Erythroblast (primary cell): ENCODE results near the gene GFOD1.
A peak's percentile ranks its signal among the peaks of the same experiment; 100 is the strongest.
"Not testable (repeated sequence)": the region's sequence is repeated elsewhere in the genome, so short reads cannot be mapped to it uniquely, and the experiment has no call there.

Experiments used
- DNase-seq, 2 experiments: peaks; one replicate each; lab custom pipeline; 2025; lab: John Stamatoyannopoulos, UW
- GATA1 ChIP-seq: IDR thresholded peaks from 2 replicates; pipeline ENCODE4 v1.6.1; 2011; ENCODE audit warnings: low read depth, mild to moderate bottlenecking, control low read depth, low read length, moderate library complexity
- POLR2A ChIP-seq: IDR thresholded peaks from 2 replicates; pipeline ENCODE4 v1.6.1; 2011; ENCODE audit warnings: mild to moderate bottlenecking, low read length

GFOD1 gene

GRCh38 chr6:13331516-13332348 is 155.7 kb downstream of the GFOD1 start:
- no peak for TF ChIP-seq POLR2A
- no peak for TF ChIP-seq GATA1
- DNase-seq = peak; percentile 34 to 61

GRCh38 chr6:13328875-13329183 is 158.6 kb downstream of the GFOD1 start:
- TF ChIP-seq POLR2A (no peak), GATA1 (no peak)
- no peak for DNase-seq

- peak; percentile 94 for TF ChIP-seq POLR2A
- no peak for TF ChIP-seq GATA1
- DNase-seq = peak; percentile 94 to 97
Observed at GRCh38 chr6:13328076-13328874, 159.1 kb downstream of the GFOD1 start, which contains the start of gene TBC1D7. Gene TBC1D7, minus strand, starts transcription at chr6:13328537. Its CDS starts 1,639 bp downstream, at chr6:13326898.

- TF ChIP-seq GATA1 (no peak), POLR2A (no peak)
- no peak for DNase-seq
Observed at GRCh38 chr6:13327691-13328075, 159.7 kb downstream of the GFOD1 start.

GRCh38 chr6:13326031-13326586 is 161.3 kb downstream of the GFOD1 start:
- not testable (repeated sequence) for DNase-seq

- TF ChIP-seq POLR2A (no peak), GATA1 (no peak)
Observed at GRCh38 chr6:13319891-13320564, 167.4 kb downstream of the GFOD1 start.

GRCh38 chr6:13318821-13319220 is 168.6 kb downstream of the GFOD1 start:
- no peak for DNase-seq
- TF ChIP-seq GATA1 (no peak), POLR2A (no peak)

More at GRCh38 chr6:13319891-13320564, 167.4 kb downstream of the GFOD1 start:
- peak; percentile 38 to 87 for DNase-seq

GRCh38 chr6:13315896-13316295 is 171.5 kb downstream of the GFOD1 start:
- no peak for DNase-seq
- TF ChIP-seq POLR2A = no peak
- TF ChIP-seq GATA1 = no peak

- no peak for DNase-seq
- TF ChIP-seq GATA1 (no peak), POLR2A (no peak)
Observed at GRCh38 chr6:13314806-13315205, 172.6 kb downstream of the GFOD1 start.

GRCh38 chr6:13311155-13311554 is 176.2 kb downstream of the GFOD1 start:
- TF ChIP-seq GATA1 = no peak
- TF ChIP-seq POLR2A = no peak
- DNase-seq = no peak

- no peak for DNase-seq
- TF ChIP-seq GATA1 = no peak
- TF ChIP-seq POLR2A = no peak
Observed at GRCh38 chr6:13308332-13308731, 179.1 kb downstream of the GFOD1 start.
